ENCODE data around the gene FBXW7.
"Not testable (repeated sequence)": the region's sequence is repeated elsewhere in the genome, so short reads cannot be mapped to it uniquely, and the experiment has no call there.

The FBXW7 gene

DNA sequence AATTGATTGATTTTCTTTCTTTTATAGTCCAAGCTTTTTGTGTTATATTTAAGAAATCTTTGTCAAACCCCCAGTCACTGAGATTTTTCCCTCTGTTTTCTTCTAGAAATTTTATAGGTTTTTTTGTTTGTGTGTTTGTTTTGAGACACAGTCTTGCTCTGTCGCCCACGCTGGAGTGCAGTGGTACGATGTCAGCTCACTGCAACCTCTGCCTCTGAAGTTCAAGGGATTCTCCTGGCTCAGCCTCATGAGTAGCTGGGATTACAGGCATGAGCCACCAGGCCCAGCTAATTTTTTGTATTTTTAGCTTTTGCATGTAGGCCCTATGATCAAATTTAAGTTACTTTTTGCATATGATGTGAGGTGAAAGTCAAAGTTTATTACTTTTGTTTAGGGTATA, 20.9 kb upstream of the FBXW7 start:
- TF ChIP-seq, protein P1, sequence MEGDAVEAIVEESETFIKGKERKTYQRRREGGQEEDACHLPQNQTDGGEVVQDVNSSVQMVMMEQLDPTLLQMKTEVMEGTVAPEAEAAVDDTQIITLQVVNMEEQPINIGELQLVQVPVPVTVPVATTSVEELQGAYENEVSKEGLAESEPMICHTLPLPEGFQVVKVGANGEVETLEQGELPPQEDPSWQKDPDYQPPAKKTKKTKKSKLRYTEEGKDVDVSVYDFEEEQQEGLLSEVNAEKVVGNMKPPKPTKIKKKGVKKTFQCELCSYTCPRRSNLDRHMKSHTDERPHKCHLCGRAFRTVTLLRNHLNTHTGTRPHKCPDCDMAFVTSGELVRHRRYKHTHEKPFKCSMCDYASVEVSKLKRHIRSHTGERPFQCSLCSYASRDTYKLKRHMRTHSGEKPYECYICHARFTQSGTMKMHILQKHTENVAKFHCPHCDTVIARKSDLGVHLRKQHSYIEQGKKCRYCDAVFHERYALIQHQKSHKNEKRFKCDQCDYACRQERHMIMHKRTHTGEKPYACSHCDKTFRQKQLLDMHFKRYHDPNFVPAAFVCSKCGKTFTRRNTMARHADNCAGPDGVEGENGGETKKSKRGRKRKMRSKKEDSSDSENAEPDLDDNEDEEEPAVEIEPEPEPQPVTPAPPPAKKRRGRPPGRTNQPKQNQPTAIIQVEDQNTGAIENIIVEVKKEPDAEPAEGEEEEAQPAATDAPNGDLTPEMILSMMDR (IDR thresholded peaks at IDR 0.05; ENCODE audit: low read depth, low read length) = no peak
- no peak overlapping the region for H3K4me3 ChIP-seq (ENCODE audit: low read depth, low read length)
- H3K36me3 ChIP-seq = no peaks in the 10 kb centered on the region
- H3K9me3 ChIP-seq = no peaks in the 10 kb centered on the region
- H3K27me3 ChIP-seq = no peaks in the 10 kb centered on the region
- no peaks in the 10 kb centered on the region for H3K4me1 ChIP-seq
- DNase-seq = no peak

DNA sequence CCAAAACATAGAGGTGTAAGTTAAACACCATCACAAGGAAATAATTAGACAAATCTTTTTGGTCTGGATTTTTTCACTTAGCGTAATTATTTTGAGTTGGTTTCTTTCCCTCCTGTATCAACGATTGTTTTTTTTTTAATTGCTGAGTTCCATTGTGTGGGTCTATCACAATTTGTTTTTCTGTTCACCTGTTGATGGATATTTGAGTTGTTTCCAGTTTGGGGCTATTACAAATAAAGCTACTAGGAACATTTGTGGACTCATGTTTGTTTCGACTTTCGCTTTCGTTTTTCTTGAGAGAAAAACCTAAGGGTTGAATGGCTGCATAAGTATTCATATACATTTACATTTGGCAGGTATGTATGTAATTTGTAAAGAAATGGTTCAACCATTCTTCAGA, 20.4 kb upstream of the FBXW7 start:
- no peaks in the 10 kb centered on the region for H3K36me3 ChIP-seq
- H3K27me3 ChIP-seq = no peaks in the 10 kb centered on the region
- H3K4me3 ChIP-seq (ENCODE audit: low read depth, low read length) = no peak overlapping the region
- TF ChIP-seq, protein P1 (IDR thresholded peaks at IDR 0.05; ENCODE audit: low read depth, low read length) = no peak
- no peak for DNase-seq
- no peaks in the 10 kb centered on the region for H3K4me1 ChIP-seq
- H3K9me3 ChIP-seq = no peaks in the 10 kb centered on the region

DNA sequence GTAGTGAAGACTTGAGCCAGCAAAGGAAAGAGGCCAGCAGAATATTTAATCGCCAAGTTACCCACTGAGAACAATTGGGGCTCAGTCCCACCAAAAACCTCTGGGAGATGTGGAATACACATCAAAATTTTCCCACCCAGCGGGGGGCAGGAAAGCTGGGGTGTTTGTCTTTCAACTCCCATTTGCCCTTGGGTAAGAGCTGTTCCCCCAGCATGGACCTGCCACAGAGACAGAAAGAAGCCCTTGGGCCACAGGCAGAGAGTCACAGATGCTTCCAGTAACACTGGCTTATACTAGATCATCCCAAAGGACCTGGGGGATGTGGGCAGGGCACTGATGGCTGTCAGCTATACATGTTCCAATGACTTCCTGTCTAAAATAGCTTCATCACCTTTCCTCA, 18.9 kb upstream of the FBXW7 start:
- TF ChIP-seq, protein P1 (IDR thresholded peaks at IDR 0.05; ENCODE audit: low read depth, low read length) = no peak
- H3K9me3 ChIP-seq = no peaks in the 10 kb centered on the region
- no peaks in the 10 kb centered on the region for H3K27me3 ChIP-seq
- no peaks in the 10 kb centered on the region for H3K4me1 ChIP-seq
- H3K36me3 ChIP-seq = no peaks in the 10 kb centered on the region
- DNase-seq = no peak
- no peak overlapping the region for H3K4me3 ChIP-seq (ENCODE audit: low read depth, low read length)

DNA sequence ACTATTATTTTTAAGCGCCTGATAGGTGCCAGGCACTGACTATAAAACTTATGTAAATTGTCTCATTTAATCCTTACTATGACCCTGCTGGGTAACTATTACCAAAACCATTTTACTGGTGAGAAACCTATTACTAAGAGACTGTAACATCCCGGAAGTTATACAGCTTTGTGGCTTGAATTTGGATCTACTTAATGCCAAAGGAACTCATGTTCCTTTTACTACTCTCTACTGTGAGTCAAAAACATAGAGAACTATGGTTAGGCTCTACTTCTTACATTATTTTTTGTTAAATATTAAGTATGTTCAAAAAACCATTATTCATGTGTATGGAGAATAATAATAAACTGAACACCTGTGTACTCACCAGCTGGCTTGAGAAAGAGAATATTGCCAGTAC, 14.8 kb upstream of the FBXW7 start:
- not testable (repeated sequence) for H3K36me3 ChIP-seq

DNA sequence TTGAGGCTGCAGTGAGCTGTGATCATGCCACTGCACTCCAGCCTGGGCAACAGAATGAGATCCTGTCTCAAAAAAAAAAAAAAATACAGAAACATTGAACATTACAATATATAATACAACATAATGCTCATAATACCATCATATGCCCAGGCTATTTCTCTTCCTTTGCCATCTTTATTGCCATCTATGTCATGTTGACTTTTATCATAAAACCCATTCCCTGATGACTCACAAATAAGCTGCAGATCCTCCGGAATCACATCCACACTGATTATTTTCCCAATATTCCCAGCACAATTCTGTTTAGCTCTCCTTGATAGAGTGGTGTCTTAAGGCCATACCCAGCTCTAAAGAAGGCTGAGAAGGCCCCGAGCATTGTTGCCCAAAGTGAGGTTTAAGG, 9.2 kb upstream of the FBXW7 start:
- Histone ChIP-seq H3K4me3 (ENCODE audit: low read depth, low read length) (no peak overlapping the region), H3K27me3 (no peaks in the 10 kb centered on the region), H3K4me1 (no peaks in the 10 kb centered on the region), H3K9me3 (no peaks in the 10 kb centered on the region), H3K36me3 (no peaks in the 10 kb centered on the region)
- TF ChIP-seq, protein P1 (IDR thresholded peaks at IDR 0.05; ENCODE audit: low read depth, low read length) = no peak
- DNase-seq = no peak

More for the DNA sequence above, 14.8 kb upstream of the FBXW7 start:
- not testable (repeated sequence) for DNase-seq; H3K4me1 ChIP-seq; H3K9me3 ChIP-seq; H3K4me3 ChIP-seq (ENCODE audit: low read depth, low read length); H3K27me3 ChIP-seq

DNA sequence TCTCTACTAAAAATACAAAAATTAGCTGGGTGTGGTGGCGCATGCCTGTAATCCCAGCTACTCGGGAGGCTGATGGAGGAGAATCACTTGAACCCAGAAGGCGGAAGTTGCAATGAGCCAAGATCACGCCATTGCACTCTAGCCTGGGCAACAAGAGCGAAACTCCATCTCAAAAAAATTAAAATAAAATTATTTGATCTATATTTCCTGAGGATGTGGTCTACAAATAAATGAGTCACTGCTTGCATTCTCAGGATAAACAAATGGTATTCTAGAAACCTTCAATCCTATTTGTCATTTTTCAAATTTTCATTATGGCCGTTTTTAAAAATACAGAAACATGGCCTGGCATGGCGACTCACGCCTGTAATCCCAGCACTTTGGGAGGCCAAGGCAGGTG, 8.6 kb upstream of the FBXW7 start:
- not testable (repeated sequence) for H3K9me3 ChIP-seq; H3K36me3 ChIP-seq; H3K4me3 ChIP-seq (ENCODE audit: low read depth, low read length); DNase-seq; H3K27me3 ChIP-seq; H3K4me1 ChIP-seq

DNA sequence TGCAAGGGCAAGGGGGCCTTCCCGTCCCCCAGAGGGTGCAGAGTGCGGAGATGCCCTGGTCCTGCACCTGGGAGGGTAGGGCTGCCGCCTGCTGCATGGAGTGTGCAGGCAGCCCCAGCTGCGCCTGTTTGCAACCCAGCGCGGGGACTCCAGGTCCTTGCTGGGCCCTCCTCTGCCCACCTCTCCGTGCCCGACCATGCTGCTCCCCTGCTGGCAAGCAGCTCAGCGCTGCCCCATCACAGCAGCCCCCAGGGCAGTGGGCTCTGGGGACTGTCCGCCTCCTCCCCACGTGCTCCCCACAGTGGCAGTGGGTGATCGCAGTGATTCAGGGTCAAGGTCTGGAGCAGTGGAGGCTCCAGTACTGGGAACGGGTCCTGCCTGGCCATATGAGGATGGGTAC, 5.0 kb upstream of the FBXW7 start:
- no peaks in the 10 kb centered on the region for H3K36me3 ChIP-seq
- H3K4me3 ChIP-seq (ENCODE audit: low read depth, low read length) = no peak overlapping the region
- H3K4me1 ChIP-seq = no peaks in the 10 kb centered on the region
- H3K9me3 ChIP-seq = no peaks in the 10 kb centered on the region
- no peaks in the 10 kb centered on the region for H3K27me3 ChIP-seq
- DNase-seq = peak; percentile 11
- TF ChIP-seq, protein P1 (IDR thresholded peaks at IDR 0.05; ENCODE audit: low read depth, low read length) = no peak

All from BE2C (cell line).